Endothelial cell of umbilical vein (primary cell): ENCODE data around the gene SLC35A5. TPM values are rescaled to one million over a fixed set of nuclear protein-coding genes. Genes with fewer than 3 reads are reported as not detected.

Experiments
- BruUV-seq: library from RNA; stranded (reverse); fragments of 400-500 nt; replicated peaks from 2 replicates; lab custom pipeline; 2021; lab: Mats Ljungman, UMichigan
- CTCF ChIA-PET: fragments of 300-600, 350-600 bp; sonication (Branson Sonifier 250); formaldehyde crosslinking; loops from one replicate; lab custom pipeline; 2021; ENCODE audit warnings: antibody characterized with exemption, inconsistent platforms; lab: Charles Lee
- POLR2A ChIA-PET: fragments of 300-600, 350-600 bp; sonication (Branson Sonifier 250); formaldehyde crosslinking; loops from one replicate; lab custom pipeline; 2021; ENCODE audit warnings: antibody characterized with exemption, inconsistent platforms; lab: Charles Lee
- DNase-seq: peaks from one replicate; pipeline ENCODE4 v3.0.0-alpha.2; 2011; ENCODE audit warnings: low read depth, low spot score
- FAIRE-seq: peaks from 2 replicates; lab custom pipeline; 2011; peaks lifted over from hg19 to GRCh38; lab: Jason Lieb, UNC
- H2AFZ ChIP-seq: 2 replicates; pipeline ENCODE4 v1.6.0; 2012; ENCODE audit warnings: low read depth, low read length, control low read depth, inconsistent platforms
- H3K27ac ChIP-seq: 2 replicates; pipeline ENCODE4 v1.5.1; 2011; ENCODE audit warnings: low read depth, mild to moderate bottlenecking, control low read depth, low read length, moderate library complexity; ENCODE audit not compliant: insufficient read depth
- H3K27me3 ChIP-seq, 2 experiments: 2 replicates each; pipeline versions ENCODE4 v1.6.0 to v1.6.1; 2011; ENCODE audit warnings: low read length in 2 of 2, mixed read lengths in 1 of 2; ENCODE audit not compliant: control insufficient read depth in 2 of 2, insufficient read depth in 2 of 2
- H3K36me3 ChIP-seq, 2 experiments: 2 replicates in 1 of 2; 3 replicates in 1 of 2; pipeline ENCODE4 v1.5.1; 2011; ENCODE audit warnings: low read length in 2 of 2, mild to moderate bottlenecking in 1 of 2, moderate library complexity in 1 of 2; ENCODE audit not compliant: control insufficient read depth in 2 of 2, insufficient read depth in 2 of 2; ENCODE audit errors: extremely low read depth in 1 of 2
- H3K4me1 ChIP-seq: 3 replicates; pipeline ENCODE4 v1.5.1; 2011; ENCODE audit warnings: mild to moderate bottlenecking, low read length; ENCODE audit not compliant: control insufficient read depth, insufficient read depth; ENCODE audit errors: extremely low read depth
- H3K4me2 ChIP-seq: 2 replicates; pipeline ENCODE4 v1.6.1; 2011; ENCODE audit warnings: low read length, control low read depth, mixed read lengths; ENCODE audit not compliant: insufficient read depth
- H3K4me3 ChIP-seq, 3 experiments: fragments of 200-600 bp in 1 of 3; sonication (generic), shearing (Covaris generic) in 1 of 3; replicated peaks in 1 of 3; 2 replicates each; pipeline ENCODE4 v1.5.1; 2011 to 2016; ENCODE audit warnings: control low read depth in 3 of 3, low read length in 3 of 3, mild to moderate bottlenecking in 2 of 3, inconsistent platforms in 1 of 3, low read depth in 1 of 3, moderate library complexity in 1 of 3; ENCODE audit not compliant: insufficient read depth in 1 of 3
- H3K79me2 ChIP-seq: 2 replicates; pipeline ENCODE4 v1.6.0; 2012; ENCODE audit warnings: low read length, inconsistent platforms; ENCODE audit not compliant: control insufficient read depth, insufficient read depth
- H3K9ac ChIP-seq: replicated peaks from 2 replicates; pipeline ENCODE3; 2011; ENCODE audit warnings: low read length, control low read depth; ENCODE audit not compliant: insufficient read depth; ENCODE audit errors: extremely low read depth
- H3K9me1 ChIP-seq: replicated peaks from 3 replicates; pipeline ENCODE4 v1.6.0; 2011; ENCODE audit warnings: mild to moderate bottlenecking, low read length; ENCODE audit not compliant: control insufficient read depth, insufficient read depth; ENCODE audit errors: extremely low read depth
- H3K9me3 ChIP-seq: replicated peaks from 2 replicates; pipeline ENCODE4 v1.5.1; 2012; ENCODE audit warnings: low read length, inconsistent platforms; ENCODE audit not compliant: control insufficient read depth, insufficient read depth
- H4K20me1 ChIP-seq: replicated peaks from 2 replicates; pipeline ENCODE3; 2011; ENCODE audit warnings: mild to moderate bottlenecking, low read length; ENCODE audit not compliant: control insufficient read depth, insufficient read depth; ENCODE audit errors: extremely low read depth
- EZH2 ChIP-seq: IDR thresholded peaks from 2 replicates; pipeline ENCODE4 v1.6.1; 2012; ENCODE audit warnings: borderline replicate concordance, low read depth, mild to moderate bottlenecking, moderate library complexity, low read length, inconsistent platforms; ENCODE audit not compliant: severe bottlenecking
- FOS ChIP-seq: IDR thresholded peaks from 2 replicates; pipeline ENCODE4 v1.6.1; 2011; ENCODE audit warnings: mild to moderate bottlenecking, low read length, moderate library complexity, borderline replicate concordance; ENCODE audit not compliant: insufficient read depth
- GATA2 ChIP-seq: IDR thresholded peaks from 2 replicates; pipeline ENCODE4 v1.7.0; 2011; ENCODE audit warnings: low read depth, mild to moderate bottlenecking, moderate library complexity, mixed read lengths, low read length; ENCODE audit not compliant: insufficient read length, insufficient read depth
- JUN ChIP-seq: IDR thresholded peaks from 2 replicates; pipeline ENCODE4 v1.6.1; 2011; ENCODE audit warnings: borderline replicate concordance, low read depth; ENCODE audit not compliant: insufficient read length, insufficient read depth
- MYC ChIP-seq: IDR thresholded peaks from one replicate; pipeline ENCODE4 v1.6.1; 2011; ENCODE audit warnings: mild to moderate bottlenecking, low read depth, low read length
- POLR2A ChIP-seq: IDR thresholded peaks from 2 replicates; pipeline ENCODE4 v1.6.1; 2012; ENCODE audit warnings: low read depth, mild to moderate bottlenecking, control low read depth, low read length
- POLR2AphosphoS5 ChIP-seq: IDR thresholded peaks from 2 replicates; pipeline ENCODE4 v1.6.1; 2012; ENCODE audit warnings: low read depth, mild to moderate bottlenecking, control low read depth, low read length, moderate library complexity; ENCODE audit not compliant: insufficient read depth
- dilution Hi-C: fragments of 300-500 bp; cut with MboI; formaldehyde crosslinking; loops from one replicate; pipeline ENCODE4 v1.15.0; 2019; ENCODE audit warnings: low sequenced_read_pairs; ENCODE audit not compliant: extremely low pct_ligation_motif_present
- intact Hi-C: fragments of 100-400 bp; cut with micrococcal nuclease; formaldehyde crosslinking; loops from one replicate; pipeline ENCODE4 v1.10.0; 2022
- polyA plus RNA-seq, 4 experiments: library from polyadenylated mRNA; depleted of rRNA in 3 of 4; stranded (reverse) in 3 of 4; unstranded in 1 of 4; fragments of >200 nt; gene quantifications; 2 replicates each; pipeline versions ENCODE4 v1.2.1 to v1.2.3, GENCODE V29; 2011 to 2012; ENCODE audit warnings: missing spikeins in 1 of 4
- total RNA-seq: library from RNA; stranded (reverse); gene quantifications from 2 replicates; pipeline ENCODE4 v1.2.3, GENCODE V29; 2021
- TF ChIP-seq, protein P1 (sequence below): IDR thresholded peaks from 2 replicates; pipeline ENCODE4 v1.6.1; 2011; ENCODE audit not compliant: insufficient read depth, insufficient read length
- TF ChIP-seq, protein P2 (sequence below), 2 donors: IDR thresholded peaks; 1 replicate in 1 of 2; 2 replicates in 1 of 2; pipeline ENCODE4 v1.5.1; 2011; ENCODE audit warnings: low read length in 2 of 2, mild to moderate bottlenecking in 2 of 2, moderate library complexity in 2 of 2, control low read depth in 1 of 2, inconsistent platforms in 1 of 2, low read depth in 1 of 2; ENCODE audit not compliant: insufficient read depth in 1 of 2; ENCODE audit errors: extremely low read depth in 1 of 2

Gene SLC35A5
- total and polyA plus RNA-seq, 2 donors (not counting 3 experiments of a cell fraction or from before 2014, with no cell fraction given), result 25.1 to 40.1 TPM

DNA sequence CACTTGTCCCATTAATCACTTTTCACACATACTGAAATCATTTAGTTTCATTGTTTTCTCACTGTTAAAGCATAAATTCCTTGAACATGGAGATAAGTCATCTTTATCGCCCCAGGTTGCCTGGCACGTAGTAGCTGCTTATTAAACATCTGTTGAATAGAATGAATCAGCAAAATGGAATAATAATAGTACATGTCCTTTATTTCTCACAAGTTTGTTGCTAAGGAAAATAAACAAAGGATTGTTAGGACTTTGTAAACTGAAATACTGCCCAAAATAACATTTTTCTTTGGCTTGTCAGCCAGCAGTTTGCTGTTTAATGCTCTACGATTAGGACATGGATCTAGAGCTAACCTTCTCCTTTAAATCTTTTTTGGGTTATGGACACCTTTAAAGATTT, 17.9 kb downstream of the SLC35A5 start:
- H3K4me1 ChIP-seq, result no peaks in the 10 kb centered on the region
- intact Hi-C loops, result loop anchor here (10.0 kb wide), 1 partner anchor 705 kb away; no protein-coding TSS in a partner anchor
- no peak overlapping the region for H3K4me2 ChIP-seq
- DNase-seq (peak; percentile 24), FAIRE-seq (peak; percentile 4)
- H2AFZ ChIP-seq, result no peak overlapping the region
- no peak overlapping the region for H3K4me3 ChIP-seq
- BruUV-seq, result no TSS peak
- H3K79me2 ChIP-seq, result no peaks in the 10 kb centered on the region
- peak overlapping the region; percentile 5 for H3K27ac ChIP-seq
- H4K20me1 ChIP-seq, result no peaks in the 10 kb centered on the region
- ChIA-PET CTCF (interaction anchor here (1.1 to 3.9 kb wide), 7 partner anchors 57 to 468 kb away, joined by 3 to 48 read pairs (median 5); partner anchors contain the start of gene CCDC80), POLR2A (interaction anchor here (1.0 kb wide), 1 partner anchor 62 kb away, joined by 5 read pairs; no protein-coding TSS in a partner anchor)
- H3K36me3 ChIP-seq, result peaks cover 0 to 2% of the 10 kb centered on the region in 2 experiments
- H3K9me1 ChIP-seq, result no peaks in the 10 kb centered on the region
- H3K27me3 ChIP-seq, result no peaks in the 10 kb centered on the region
- H3K9ac ChIP-seq, result no peak overlapping the region
- no peak for TF ChIP-seq POLR2A
- TF ChIP-seq FOS, result no peak
- no peak for TF ChIP-seq POLR2AphosphoS5
- TF ChIP-seq, protein P1, sequence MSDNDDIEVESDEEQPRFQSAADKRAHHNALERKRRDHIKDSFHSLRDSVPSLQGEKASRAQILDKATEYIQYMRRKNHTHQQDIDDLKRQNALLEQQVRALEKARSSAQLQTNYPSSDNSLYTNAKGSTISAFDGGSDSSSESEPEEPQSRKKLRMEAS, result no peak
- no peak for TF ChIP-seq MYC
- no peak for TF ChIP-seq EZH2
- TF ChIP-seq GATA2, result no peak
- TF ChIP-seq, protein P2, sequence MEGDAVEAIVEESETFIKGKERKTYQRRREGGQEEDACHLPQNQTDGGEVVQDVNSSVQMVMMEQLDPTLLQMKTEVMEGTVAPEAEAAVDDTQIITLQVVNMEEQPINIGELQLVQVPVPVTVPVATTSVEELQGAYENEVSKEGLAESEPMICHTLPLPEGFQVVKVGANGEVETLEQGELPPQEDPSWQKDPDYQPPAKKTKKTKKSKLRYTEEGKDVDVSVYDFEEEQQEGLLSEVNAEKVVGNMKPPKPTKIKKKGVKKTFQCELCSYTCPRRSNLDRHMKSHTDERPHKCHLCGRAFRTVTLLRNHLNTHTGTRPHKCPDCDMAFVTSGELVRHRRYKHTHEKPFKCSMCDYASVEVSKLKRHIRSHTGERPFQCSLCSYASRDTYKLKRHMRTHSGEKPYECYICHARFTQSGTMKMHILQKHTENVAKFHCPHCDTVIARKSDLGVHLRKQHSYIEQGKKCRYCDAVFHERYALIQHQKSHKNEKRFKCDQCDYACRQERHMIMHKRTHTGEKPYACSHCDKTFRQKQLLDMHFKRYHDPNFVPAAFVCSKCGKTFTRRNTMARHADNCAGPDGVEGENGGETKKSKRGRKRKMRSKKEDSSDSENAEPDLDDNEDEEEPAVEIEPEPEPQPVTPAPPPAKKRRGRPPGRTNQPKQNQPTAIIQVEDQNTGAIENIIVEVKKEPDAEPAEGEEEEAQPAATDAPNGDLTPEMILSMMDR (IDR thresholded peaks at IDR 0.05; ENCODE audit: extremely low read depth in 1 of 2, insufficient read depth in 1 of 2, low read depth in 1 of 2, low read length in 2 of 2), result no peak
- no peak for TF ChIP-seq JUN
- dilution Hi-C loops, result no loop called here
- H3K9me3 ChIP-seq, result no peaks in the 10 kb centered on the region
